ENCODE data around the gene TLL2. TPM values are rescaled to one million over a fixed set of nuclear protein-coding genes. Genes with fewer than 3 reads are reported as not detected.

The TLL2 gene
- 0.53 TPM for total RNA-seq

GRCh38 chr10:96513698-96514561 lies at the start of gene TLL2:
Gene TLL2 (minus strand): TSS chr10:96513926. CDS start chr10:96513685, 241 bp downstream.

GRCh38 chr10:96358851-96359540 lies 154.7 kb downstream of the TLL2 start, which contains the start of gene OPALIN:
Gene OPALIN (minus strand): TSS chr10:96359002. CDS start chr10:96358896, 106 bp downstream.

Other genes starting within 250 kb of the TLL2 start
- 25.1 TPM for gene BLNK, start 242.4 kb downstream of the TLL2 start, total RNA-seq
- gene DNTT, start 209.5 kb downstream of the TLL2 start, total RNA-seq, result 0.18 TPM
- not detected for gene OPALIN, start 154.9 kb downstream of the TLL2 start, total RNA-seq
- 86.9 TPM for gene TM9SF3, start 73.1 kb upstream of the TLL2 start, total RNA-seq
- gene PIK3AP1, start 206.6 kb upstream of the TLL2 start, total RNA-seq, result 10.5 TPM

All from metanephros (tissue), 1 donor.